ENCODE measurements around the gene BCAS1.

DNA sequence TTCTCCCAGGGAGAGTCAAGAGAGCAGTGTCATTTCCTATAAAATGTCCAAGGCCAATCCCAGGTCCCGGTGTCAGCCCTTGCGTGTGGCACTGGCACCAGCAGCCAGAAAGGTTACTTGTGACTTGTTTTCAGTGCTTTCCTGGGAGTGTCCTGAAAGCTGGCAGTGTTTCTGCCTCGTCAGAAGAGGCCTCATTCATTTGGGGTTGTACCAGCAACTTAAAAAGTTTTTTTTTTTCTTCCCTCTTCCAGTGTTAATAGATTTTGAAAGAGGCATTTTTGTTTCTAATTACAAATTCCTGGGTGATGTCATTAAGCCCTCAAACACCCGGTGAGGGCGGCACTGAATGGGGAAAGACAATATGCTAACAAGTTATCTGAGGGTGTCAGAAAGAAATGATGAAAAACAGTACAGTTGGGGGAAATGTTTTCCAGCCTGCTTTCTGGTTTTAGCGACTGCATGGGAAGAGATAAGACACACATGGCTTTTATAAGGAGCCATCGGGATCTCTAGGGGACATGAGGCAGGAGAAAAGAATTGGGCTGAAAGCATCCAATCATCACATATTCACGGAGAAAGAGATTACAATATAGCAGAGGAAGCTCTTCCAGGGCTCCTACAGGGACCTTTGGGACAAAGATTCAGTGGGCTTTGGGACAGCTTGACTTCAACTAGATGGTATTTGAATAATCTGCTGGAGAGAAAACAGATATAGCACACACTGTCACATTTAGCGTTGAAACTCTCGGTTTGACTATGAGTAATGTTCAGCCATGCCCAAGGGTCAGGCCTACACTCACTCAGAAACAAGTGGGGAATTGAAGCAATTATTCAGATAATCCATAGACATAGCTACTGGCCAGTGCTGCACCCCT is 153.0 kb downstream of the BCAS1 start:
- no peak for TF ChIP-seq EZH2 (IDR thresholded peaks at IDR 0.05; ENCODE audit: borderline replicate concordance, low read length)
- TF ChIP-seq, protein P1, sequence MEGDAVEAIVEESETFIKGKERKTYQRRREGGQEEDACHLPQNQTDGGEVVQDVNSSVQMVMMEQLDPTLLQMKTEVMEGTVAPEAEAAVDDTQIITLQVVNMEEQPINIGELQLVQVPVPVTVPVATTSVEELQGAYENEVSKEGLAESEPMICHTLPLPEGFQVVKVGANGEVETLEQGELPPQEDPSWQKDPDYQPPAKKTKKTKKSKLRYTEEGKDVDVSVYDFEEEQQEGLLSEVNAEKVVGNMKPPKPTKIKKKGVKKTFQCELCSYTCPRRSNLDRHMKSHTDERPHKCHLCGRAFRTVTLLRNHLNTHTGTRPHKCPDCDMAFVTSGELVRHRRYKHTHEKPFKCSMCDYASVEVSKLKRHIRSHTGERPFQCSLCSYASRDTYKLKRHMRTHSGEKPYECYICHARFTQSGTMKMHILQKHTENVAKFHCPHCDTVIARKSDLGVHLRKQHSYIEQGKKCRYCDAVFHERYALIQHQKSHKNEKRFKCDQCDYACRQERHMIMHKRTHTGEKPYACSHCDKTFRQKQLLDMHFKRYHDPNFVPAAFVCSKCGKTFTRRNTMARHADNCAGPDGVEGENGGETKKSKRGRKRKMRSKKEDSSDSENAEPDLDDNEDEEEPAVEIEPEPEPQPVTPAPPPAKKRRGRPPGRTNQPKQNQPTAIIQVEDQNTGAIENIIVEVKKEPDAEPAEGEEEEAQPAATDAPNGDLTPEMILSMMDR (conservative IDR thresholded peaks at IDR 0.05 in 1 of 2, IDR thresholded peaks at IDR 0.05 in 1 of 2; ENCODE audit: extremely low read depth in 1 of 2, insufficient read depth in 1 of 2, low read depth in 1 of 2, low read length in 2 of 2): no peak
